HG03457 (cell line): ENCODE measurements around the gene GID8.

ENCODE experiments used
- ATAC-seq: cut with Tn5 transposase; IDR thresholded peaks from one replicate; pipeline ENCODE4 v1.9.1; 2021; ENCODE audit warnings: moderate number of reproducible peaks; ENCODE audit not compliant: unreplicated experiment

The GID8 gene

DNA sequence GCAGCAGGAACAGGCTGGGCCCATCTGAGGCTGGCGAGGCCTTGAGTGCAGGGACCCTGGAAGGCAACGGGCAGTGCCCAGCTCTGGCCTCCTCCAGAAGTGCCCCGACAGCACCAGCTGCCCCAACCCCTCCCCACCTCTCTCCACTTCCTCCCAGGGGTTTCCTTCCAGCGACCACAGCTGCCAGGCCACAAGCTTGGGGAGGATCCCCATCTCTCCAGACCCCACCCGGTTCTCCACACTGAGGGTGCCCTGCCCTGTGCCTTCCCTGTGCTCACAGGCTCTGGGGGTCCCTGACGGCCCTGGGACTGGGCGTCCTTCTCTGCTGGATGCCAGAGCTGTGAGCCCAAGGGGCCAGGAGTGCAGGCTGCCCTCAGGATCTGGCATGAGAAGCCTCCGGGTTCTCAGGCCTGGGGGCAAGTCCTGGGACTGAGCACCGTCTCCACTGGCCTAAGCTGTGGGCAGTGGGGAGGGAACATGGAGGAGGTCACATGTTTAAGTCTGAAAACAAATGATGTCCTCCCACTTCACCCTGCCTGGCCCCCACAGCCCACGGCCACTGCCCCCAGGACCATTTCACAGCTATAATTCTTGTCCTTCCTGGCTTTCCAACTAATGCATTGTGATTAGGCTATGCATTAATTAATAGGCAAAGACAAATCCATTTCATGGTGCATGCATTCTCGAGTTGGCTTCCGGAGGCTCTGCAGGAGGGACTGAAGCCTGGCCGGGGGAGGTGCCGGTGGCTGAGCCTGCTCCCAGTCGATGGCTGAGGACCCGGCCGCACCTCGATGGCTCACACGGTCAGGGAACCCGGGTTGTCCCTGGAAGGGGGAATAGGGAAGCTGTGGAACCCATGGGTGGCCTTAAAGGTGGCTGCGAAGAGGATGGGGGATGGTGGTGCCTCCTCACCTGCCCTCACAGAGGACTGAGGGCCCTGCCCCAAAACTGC is 44.5 kb downstream of the GID8 start:
- ATAC-seq: no peak

DNA sequence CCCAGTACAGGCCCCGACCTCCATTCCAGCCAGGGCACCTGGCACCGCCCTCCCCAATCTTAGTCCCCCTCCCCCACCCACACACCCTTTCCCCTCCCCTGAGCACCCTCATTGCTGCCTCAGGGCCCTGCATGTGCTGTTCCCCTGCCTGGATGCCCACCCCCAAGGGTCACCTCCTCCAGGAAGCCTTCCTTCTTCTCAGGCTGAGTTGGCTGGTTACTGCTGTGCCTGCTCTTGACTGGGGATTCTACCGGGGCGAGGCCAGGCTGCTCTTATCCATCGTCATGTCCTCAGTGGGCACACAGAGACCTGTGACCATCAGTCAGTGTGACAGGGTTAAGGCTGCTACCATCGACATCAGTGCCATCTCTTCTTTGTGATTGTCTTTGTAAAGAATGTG is 45.3 kb downstream of the GID8 start:
- no peak for ATAC-seq

DNA sequence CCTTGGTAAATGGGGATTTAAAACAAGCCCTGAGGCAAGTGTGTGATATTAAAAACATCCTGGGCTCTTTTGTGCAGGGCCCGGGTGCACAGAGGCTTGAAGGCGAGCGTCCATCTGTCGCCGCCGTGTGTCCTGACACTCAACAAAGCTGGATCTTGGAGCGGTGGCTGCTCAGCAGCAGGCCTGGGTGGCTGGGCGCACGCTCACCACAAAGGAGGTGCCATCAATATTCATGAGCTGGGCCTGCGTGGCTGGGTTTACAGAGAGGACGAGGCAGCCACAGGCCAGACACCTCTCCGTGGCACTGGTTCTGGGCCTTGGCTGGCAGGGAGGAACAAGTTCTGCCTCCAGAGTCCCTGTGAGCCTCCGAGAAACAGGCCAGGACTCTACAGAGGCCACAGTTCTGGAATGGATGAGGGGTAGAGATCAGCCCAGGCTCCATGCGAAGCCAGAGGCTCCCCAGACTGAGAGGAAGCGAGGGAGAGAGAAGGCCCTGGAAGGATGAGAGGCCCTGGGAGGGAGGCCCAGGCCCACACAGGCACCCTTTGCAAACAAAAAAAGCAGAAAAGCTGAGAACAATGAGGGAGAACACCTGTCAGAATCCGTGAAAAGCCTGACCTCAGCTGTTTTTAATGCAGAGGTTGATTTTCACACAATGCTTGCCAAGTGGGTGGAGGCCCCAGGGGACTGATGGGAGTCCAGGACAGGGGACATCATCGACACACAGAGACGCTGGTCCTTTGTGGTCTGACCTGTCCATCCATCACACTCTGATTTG is 46.9 kb downstream of the GID8 start:
- ATAC-seq: no peak

DNA sequence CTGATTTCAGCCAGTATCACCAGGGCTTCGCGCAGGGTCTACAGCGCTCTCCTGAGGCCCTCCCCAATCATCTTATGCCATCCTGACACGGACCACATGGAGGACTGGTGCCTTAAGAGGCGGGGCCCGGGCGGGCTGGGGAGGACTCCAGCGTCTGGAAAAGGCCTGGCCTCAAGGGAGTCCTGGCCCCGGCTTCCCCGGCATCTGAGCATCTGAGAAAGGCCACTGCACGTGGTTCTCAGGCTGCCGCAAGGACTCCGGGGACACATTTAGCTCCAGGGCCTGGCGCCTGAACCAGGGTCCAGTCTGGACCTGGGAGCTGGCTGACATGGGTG is 47.5 kb downstream of the GID8 start:
- no peak for ATAC-seq

DNA sequence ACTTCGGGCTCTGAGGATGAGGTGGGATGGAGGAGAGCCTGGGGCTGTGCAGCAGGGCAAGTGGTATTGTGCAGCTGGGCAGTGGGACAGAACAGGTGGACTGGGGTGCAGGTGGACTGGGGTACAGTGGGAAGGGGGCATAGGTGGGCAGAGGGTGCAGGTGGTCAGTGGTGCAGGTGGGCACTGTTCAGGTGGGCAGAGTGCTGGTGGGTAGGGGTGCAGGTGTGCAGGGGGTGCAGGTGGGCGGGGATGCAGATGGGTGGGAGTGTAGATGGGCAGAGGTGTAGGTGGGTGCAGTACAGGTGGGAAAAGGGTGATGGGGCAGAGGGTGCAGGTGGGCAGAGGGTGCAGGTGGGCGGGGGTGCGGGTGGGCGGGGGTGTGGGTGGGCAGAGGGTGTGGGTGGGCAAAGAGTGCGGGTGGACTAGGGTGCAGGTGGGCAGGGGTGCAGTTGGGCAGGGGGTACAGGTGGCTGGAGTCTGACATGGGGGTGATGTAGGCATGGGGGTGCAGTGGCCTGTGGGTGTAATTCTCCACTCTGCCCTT is 48.4 kb downstream of the GID8 start:
- no peak for ATAC-seq

DNA sequence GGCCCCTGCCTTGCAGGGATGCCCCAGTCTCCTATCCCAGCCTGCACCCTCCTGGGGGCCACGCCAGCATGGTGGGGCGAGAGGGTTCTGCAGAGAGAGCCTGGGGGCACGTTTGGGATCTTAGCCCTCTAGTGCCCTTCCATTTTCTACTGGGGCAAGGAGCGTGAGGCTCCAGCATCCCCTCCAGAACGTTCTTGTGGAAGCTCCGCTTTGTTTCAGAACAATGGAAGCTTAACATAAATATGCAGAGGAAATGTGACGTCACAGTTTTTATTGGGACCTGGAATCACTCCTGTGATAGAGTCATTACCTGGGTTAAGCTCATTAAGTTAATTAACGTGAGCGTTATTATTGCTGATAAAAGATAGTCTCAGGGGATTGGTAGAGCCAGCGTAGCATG is 49.2 kb downstream of the GID8 start:
- ATAC-seq: no peak

DNA sequence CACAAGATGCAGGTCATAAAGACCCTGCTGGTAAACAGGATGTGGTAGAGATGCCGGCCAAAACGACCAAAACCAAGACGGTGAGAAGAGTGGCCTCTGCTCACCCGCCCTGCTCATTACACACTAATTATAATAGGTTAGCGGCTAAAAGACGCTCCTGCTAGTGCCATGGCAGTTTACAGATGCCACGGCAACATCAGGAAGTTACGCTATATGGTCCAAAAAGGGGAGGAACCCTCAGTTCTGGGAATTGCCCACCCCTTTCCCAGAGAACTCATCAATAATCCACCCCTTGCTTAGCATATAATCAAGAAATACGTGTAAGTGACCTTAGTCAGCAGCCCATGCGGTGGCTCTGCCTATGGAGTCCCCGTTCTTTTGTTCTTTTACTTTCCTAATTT is 51.3 kb downstream of the GID8 start:
- ATAC-seq: no peak

DNA sequence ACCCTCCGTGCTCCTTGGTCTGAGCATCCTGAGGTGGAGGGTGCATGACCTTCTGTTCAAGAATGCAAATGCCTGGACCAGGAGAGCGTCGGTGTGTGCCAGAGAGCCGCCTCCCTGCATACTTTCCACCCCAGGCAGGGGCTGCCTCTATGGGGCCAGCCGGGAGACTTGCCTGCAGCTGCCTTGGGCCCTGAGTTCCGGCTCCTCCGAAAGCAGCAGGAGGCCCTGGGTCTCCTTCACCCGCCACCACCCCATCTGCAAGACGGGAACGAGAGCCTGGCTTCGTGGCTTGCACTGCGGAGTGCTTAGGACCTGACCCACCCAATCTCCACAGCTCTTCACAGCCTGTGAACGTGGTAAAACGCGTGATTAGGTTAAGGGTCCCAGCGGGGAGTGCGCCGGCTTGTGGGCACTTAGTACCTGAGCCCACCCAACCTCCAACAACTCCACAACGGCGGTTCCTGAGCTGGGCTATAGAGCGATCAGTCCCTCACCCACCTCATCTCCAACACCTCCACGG is 52.4 kb downstream of the GID8 start:
- ATAC-seq: no peak

DNA sequence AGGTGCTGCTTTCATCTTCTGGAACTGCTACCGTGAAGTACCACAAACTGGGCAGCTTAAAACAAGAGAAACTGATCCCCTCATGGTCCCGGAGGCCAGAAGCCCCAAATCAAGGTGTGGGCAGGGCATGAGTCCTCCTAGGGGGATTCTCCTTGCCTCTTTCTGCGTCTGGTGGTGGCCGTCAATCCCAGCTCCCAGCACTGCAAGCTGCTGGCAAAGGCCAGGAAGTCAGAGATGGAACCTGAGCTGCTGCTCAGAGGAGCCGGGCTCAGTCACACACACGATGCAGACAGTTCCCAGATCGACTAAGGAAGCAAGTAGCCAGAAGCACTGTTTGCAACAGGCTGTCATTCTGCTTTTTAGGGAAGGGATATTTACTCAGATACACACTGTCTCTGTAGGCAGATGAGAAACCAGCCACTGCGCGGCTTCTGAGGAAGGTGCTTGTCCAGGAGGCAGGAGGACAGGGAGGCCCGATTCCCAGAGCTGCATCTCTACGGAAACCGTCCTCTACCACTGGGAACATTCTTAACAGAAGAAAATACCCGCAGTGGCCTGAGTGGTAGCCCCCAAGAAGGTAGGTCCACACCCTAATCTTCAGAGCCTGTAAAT is 53.4 kb downstream of the GID8 start:
- no peak for ATAC-seq

DNA sequence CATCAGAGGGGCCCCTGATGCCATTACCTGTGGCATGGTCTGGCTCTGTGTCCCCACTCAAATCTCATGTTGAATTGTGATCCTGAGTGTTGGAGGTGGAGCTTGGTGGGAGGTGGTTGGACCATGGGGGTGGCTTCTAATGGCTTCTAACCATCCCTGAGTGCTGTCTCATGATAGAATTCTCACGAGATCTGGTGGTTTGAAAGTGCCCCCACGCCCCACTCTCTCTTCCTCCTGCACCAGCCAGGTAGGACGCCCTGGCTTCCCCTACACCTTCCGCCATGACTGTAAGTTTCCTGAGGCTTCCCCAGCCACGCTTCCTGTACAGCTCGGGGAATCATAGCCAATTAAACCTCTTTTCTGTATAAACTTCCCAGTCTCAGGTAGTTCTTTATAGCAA is 53.9 kb downstream of the GID8 start:
- ATAC-seq: no peak

DNA sequence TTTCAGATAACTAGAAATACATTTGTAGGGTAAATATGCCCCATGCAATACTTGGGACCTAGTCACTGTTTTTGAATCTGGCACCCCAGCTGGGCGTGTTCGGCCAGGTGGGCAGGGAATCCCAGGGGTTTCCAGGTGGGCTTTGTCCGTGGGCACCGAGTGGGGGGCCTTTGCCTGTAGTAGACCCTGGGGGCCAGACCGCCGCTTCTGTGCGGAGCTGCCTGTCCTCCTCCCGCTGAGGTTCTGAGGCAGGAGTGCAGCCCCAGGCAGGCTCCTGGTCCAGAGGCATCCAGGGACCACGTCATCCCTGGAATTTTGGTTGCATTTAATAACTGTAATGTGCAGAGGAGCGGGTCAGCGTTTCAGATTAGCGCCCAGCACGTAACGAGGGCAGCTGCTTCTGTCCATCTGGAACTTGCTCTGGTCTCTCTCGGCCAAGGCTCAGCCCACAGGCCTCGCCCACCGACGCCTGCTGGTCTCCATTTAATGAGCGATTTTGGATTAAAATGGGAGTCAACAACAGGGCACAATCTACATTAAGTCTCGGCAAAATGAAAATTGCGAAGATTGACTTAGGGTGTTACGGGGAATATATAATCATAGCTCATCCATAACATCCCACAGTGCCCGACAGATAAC is 56.0 kb downstream of the GID8 start:
- no peak for ATAC-seq

DNA sequence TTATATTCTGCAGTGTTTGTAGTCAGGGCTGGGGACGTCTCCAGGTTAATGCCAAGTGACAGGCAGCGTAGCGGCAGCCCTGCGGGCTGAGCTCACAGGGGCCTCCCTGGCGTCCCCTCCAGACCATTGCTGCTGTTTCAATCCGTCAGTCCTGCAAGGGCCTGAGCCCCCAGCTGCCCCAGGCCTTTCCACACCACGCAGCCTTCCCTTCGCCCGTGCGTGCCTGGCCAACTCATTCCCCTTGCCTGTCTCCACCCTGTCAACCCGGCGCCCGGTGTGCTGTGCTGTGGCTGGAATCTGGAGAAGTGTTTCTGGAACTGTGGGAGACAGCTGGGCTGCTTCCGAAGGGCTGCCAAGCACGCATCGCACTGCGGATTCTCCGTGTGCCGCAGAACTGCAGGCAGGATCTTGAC is 56.9 kb downstream of the GID8 start:
- ATAC-seq: no peak

DNA sequence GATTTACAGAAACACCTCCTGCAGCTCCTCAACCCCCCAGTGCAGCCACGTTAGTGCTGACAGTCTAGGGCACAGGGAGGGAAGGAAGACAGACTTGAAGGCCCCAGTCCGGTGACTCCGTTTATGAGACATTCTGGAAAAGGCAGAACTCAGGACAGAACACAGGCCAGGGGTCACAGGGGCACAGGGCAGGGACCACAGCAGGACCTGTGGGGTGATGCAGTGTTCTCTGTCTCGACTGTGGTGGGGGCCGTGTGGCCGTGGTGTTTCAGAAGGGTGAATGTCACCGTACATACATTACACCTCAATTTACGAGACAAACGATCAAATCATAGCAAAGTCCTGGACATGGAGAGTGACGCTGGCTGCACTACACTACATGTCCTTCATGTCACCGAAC is 57.5 kb downstream of the GID8 start:
- ATAC-seq: no peak

DNA sequence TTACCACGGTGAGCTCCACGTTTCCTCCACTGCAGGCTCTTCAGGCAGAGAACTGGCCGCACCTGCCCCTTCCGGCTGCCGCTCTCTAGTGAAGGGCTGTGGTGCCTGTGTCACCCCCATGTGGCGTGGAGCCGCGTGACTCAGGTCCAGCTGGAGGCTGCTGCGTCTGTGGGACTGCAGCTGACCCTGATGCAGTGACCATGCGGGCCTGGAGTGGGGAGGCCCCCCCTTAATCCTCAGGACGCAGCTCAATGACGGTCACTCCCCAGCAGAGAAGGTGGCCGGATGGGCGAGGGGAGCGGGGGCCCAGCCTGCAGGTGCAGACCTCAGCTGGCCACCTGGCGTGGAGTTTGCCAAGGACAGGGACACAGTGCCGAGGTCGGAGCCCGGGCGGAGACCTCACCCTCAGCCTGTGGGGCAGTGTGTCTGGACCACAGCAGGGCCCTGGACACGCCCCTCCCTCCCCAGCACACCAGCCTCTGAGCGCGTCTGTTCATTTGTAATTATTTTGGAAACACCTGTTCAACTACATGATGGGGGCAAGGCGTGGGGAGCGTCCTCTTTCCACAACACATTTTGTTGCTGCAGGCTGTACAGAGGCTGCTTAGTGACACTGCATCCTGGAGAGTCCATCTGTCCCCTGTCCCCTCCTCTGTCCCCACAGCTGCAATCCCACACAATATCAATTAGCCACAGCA is 58.1 kb downstream of the GID8 start:
- ATAC-seq: no peak

DNA sequence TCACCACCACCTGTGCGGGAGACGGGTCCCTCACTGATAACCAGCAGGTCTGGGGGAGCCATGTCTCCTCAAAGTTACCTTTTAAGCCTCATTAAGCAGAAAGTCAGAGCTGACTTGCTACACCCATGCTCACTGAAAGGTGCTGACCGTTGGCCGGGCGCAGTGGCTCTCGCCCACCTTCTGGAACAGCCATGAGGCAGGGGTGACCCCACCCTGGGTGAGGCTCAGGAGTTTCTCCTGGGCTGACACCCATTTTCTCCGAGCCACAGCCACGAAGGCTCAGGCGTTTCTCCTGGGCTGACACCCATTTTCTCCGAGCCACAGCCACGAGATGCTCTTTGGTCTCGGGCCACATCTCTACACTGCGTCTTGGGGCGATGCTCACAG is 58.6 kb downstream of the GID8 start:
- no peak for ATAC-seq

DNA sequence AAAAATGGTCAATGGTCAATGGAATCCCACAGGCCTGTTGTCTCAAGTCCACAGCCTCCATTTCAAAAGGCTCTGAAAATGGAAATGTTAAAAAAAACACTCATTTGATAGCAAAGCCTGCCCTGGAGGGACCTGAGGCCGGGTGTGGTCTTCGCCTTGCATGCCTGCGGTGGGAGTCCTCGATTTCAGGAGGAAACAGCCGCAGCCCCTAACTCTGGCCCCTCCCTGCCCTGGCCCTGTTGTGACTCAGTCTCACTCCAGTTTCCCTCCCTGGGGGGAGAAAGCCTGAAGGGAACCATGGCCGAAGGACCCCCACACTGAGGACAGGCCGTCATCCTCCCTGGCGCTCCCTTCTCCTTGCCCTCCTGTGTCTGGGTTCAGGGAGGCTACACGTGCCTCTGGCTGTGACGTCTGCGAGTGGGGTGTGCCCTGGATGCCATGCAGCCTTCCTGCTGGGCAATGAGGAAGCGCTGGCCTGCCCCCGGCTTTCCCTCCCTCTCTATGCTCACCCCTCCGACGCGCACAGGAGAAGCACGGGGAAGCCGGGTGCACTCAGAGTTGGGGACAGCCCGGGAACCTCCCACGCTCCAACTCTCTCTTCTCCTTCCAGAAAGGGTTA is 59.6 kb downstream of the GID8 start:
- ATAC-seq: no peak
